Endothelial cell of umbilical vein (primary cell): Measurements from ENCODE around the gene MORN3. TPM values are rescaled to one million over a fixed set of nuclear protein-coding genes. Genes with fewer than 3 reads are reported as not detected.
"Not testable (repeated sequence)": the region's sequence is repeated elsewhere in the genome, so short reads cannot be mapped to it uniquely, and the experiment has no call there.

Experiments used
- BruUV-seq: library from RNA; stranded (reverse); fragments of 400-500 nt; replicated peaks from 2 replicates; lab custom pipeline; 2021; lab: Mats Ljungman, UMichigan
- CTCF ChIA-PET: fragments of 300-600, 350-600 bp; sonication (Branson Sonifier 250); formaldehyde crosslinking; loops from one replicate; lab custom pipeline; 2021; ENCODE audit warnings: antibody characterized with exemption, inconsistent platforms; lab: Charles Lee
- POLR2A ChIA-PET: fragments of 300-600, 350-600 bp; sonication (Branson Sonifier 250); formaldehyde crosslinking; loops from one replicate; lab custom pipeline; 2021; ENCODE audit warnings: antibody characterized with exemption, inconsistent platforms; lab: Charles Lee
- DNase-seq: peaks from one replicate; pipeline ENCODE4 v3.0.0-alpha.2; 2011; ENCODE audit warnings: low read depth, low spot score
- FAIRE-seq: peaks from 2 replicates; lab custom pipeline; 2011; peaks lifted over from hg19 to GRCh38; lab: Jason Lieb, UNC
- H2AFZ ChIP-seq: 2 replicates; pipeline ENCODE4 v1.6.0; 2012; ENCODE audit warnings: low read depth, low read length, control low read depth, inconsistent platforms
- H3K27ac ChIP-seq: 2 replicates; pipeline ENCODE4 v1.5.1; 2011; ENCODE audit warnings: low read depth, mild to moderate bottlenecking, control low read depth, low read length, moderate library complexity; ENCODE audit not compliant: insufficient read depth
- H3K27me3 ChIP-seq, 2 experiments: 2 replicates each; pipeline versions ENCODE4 v1.6.0 to v1.6.1; 2011; ENCODE audit warnings: low read length in 2 of 2, mixed read lengths in 1 of 2; ENCODE audit not compliant: control insufficient read depth in 2 of 2, insufficient read depth in 2 of 2
- H3K36me3 ChIP-seq, 2 experiments: 2 replicates in 1 of 2; 3 replicates in 1 of 2; pipeline ENCODE4 v1.5.1; 2011; ENCODE audit warnings: low read length in 2 of 2, mild to moderate bottlenecking in 1 of 2, moderate library complexity in 1 of 2; ENCODE audit not compliant: control insufficient read depth in 2 of 2, insufficient read depth in 2 of 2; ENCODE audit errors: extremely low read depth in 1 of 2
- H3K4me1 ChIP-seq: 3 replicates; pipeline ENCODE4 v1.5.1; 2011; ENCODE audit warnings: mild to moderate bottlenecking, low read length; ENCODE audit not compliant: control insufficient read depth, insufficient read depth; ENCODE audit errors: extremely low read depth
- H3K4me2 ChIP-seq: 2 replicates; pipeline ENCODE4 v1.6.1; 2011; ENCODE audit warnings: low read length, control low read depth, mixed read lengths; ENCODE audit not compliant: insufficient read depth
- H3K4me3 ChIP-seq, 3 experiments: fragments of 200-600 bp in 1 of 3; sonication (generic), shearing (Covaris generic) in 1 of 3; replicated peaks in 1 of 3; 2 replicates each; pipeline ENCODE4 v1.5.1; 2011 to 2016; ENCODE audit warnings: control low read depth in 3 of 3, low read length in 3 of 3, mild to moderate bottlenecking in 2 of 3, inconsistent platforms in 1 of 3, low read depth in 1 of 3, moderate library complexity in 1 of 3; ENCODE audit not compliant: insufficient read depth in 1 of 3
- H3K79me2 ChIP-seq: 2 replicates; pipeline ENCODE4 v1.6.0; 2012; ENCODE audit warnings: low read length, inconsistent platforms; ENCODE audit not compliant: control insufficient read depth, insufficient read depth
- H3K9ac ChIP-seq: replicated peaks from 2 replicates; pipeline ENCODE3; 2011; ENCODE audit warnings: low read length, control low read depth; ENCODE audit not compliant: insufficient read depth; ENCODE audit errors: extremely low read depth
- H3K9me1 ChIP-seq: replicated peaks from 3 replicates; pipeline ENCODE4 v1.6.0; 2011; ENCODE audit warnings: mild to moderate bottlenecking, low read length; ENCODE audit not compliant: control insufficient read depth, insufficient read depth; ENCODE audit errors: extremely low read depth
- H3K9me3 ChIP-seq: replicated peaks from 2 replicates; pipeline ENCODE4 v1.5.1; 2012; ENCODE audit warnings: low read length, inconsistent platforms; ENCODE audit not compliant: control insufficient read depth, insufficient read depth
- H4K20me1 ChIP-seq: replicated peaks from 2 replicates; pipeline ENCODE3; 2011; ENCODE audit warnings: mild to moderate bottlenecking, low read length; ENCODE audit not compliant: control insufficient read depth, insufficient read depth; ENCODE audit errors: extremely low read depth
- EZH2 ChIP-seq: IDR thresholded peaks from 2 replicates; pipeline ENCODE4 v1.6.1; 2012; ENCODE audit warnings: borderline replicate concordance, low read depth, mild to moderate bottlenecking, moderate library complexity, low read length, inconsistent platforms; ENCODE audit not compliant: severe bottlenecking
- FOS ChIP-seq: IDR thresholded peaks from 2 replicates; pipeline ENCODE4 v1.6.1; 2011; ENCODE audit warnings: mild to moderate bottlenecking, low read length, moderate library complexity, borderline replicate concordance; ENCODE audit not compliant: insufficient read depth
- GATA2 ChIP-seq: IDR thresholded peaks from 2 replicates; pipeline ENCODE4 v1.7.0; 2011; ENCODE audit warnings: low read depth, mild to moderate bottlenecking, moderate library complexity, mixed read lengths, low read length; ENCODE audit not compliant: insufficient read length, insufficient read depth
- JUN ChIP-seq: IDR thresholded peaks from 2 replicates; pipeline ENCODE4 v1.6.1; 2011; ENCODE audit warnings: borderline replicate concordance, low read depth; ENCODE audit not compliant: insufficient read length, insufficient read depth
- MYC ChIP-seq: IDR thresholded peaks from one replicate; pipeline ENCODE4 v1.6.1; 2011; ENCODE audit warnings: mild to moderate bottlenecking, low read depth, low read length
- POLR2A ChIP-seq: IDR thresholded peaks from 2 replicates; pipeline ENCODE4 v1.6.1; 2012; ENCODE audit warnings: low read depth, mild to moderate bottlenecking, control low read depth, low read length
- POLR2AphosphoS5 ChIP-seq: IDR thresholded peaks from 2 replicates; pipeline ENCODE4 v1.6.1; 2012; ENCODE audit warnings: low read depth, mild to moderate bottlenecking, control low read depth, low read length, moderate library complexity; ENCODE audit not compliant: insufficient read depth
- dilution Hi-C: fragments of 300-500 bp; cut with MboI; formaldehyde crosslinking; loops from one replicate; pipeline ENCODE4 v1.15.0; 2019; ENCODE audit warnings: low sequenced_read_pairs; ENCODE audit not compliant: extremely low pct_ligation_motif_present
- intact Hi-C: fragments of 100-400 bp; cut with micrococcal nuclease; formaldehyde crosslinking; loops from one replicate; pipeline ENCODE4 v1.10.0; 2022
- polyA plus RNA-seq, 4 experiments: library from polyadenylated mRNA; depleted of rRNA in 3 of 4; stranded (reverse) in 3 of 4; unstranded in 1 of 4; fragments of >200 nt; gene quantifications; 2 replicates each; pipeline versions ENCODE4 v1.2.1 to v1.2.3, GENCODE V29; 2011 to 2012; ENCODE audit warnings: missing spikeins in 1 of 4
- total RNA-seq: library from RNA; stranded (reverse); gene quantifications from 2 replicates; pipeline ENCODE4 v1.2.3, GENCODE V29; 2021
- TF ChIP-seq, protein P1 (sequence below): IDR thresholded peaks from 2 replicates; pipeline ENCODE4 v1.6.1; 2011; ENCODE audit not compliant: insufficient read depth, insufficient read length
- TF ChIP-seq, protein P2 (sequence below), 2 donors: IDR thresholded peaks; 1 replicate in 1 of 2; 2 replicates in 1 of 2; pipeline ENCODE4 v1.5.1; 2011; ENCODE audit warnings: low read length in 2 of 2, mild to moderate bottlenecking in 2 of 2, moderate library complexity in 2 of 2, control low read depth in 1 of 2, inconsistent platforms in 1 of 2, low read depth in 1 of 2; ENCODE audit not compliant: insufficient read depth in 1 of 2; ENCODE audit errors: extremely low read depth in 1 of 2

Gene MORN3
- total and polyA plus RNA-seq, 2 donors (not counting 3 experiments of a cell fraction or from before 2014, with no cell fraction given): 0.66 to 0.73 TPM

DNA sequence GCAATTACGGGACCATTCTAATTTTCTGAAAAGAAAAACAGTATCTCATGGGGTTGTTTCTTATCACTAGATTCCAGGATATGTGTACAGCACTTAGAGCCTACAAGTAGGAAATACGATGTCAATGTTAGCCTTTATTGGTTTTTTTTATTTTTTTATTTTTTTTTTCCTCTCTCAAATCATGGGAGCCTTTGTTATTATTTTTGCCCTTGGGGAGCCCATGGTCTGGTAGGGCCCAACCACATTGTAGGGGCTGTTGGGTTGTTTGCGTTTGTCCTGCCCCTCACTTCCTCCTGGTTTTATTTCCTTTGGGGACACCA, 5.9 kb downstream of the MORN3 start:
- no peak overlapping the region for H3K4me3 ChIP-seq
- H3K27me3 ChIP-seq: no peaks in the 10 kb centered on the region
- BruUV-seq: no TSS peak
- no peaks in the 10 kb centered on the region for H3K9me1 ChIP-seq
- H3K4me2 ChIP-seq: peak overlapping the region; percentile 56
- DNase-seq (no peak), FAIRE-seq (no peak)
- POLR2A ChIA-PET: no interaction called here
- no peaks in the 10 kb centered on the region for H3K9me3 ChIP-seq
- H3K27ac ChIP-seq: peak overlapping the region; percentile 48
- peaks cover 19% of the 10 kb centered on the region for H3K4me1 ChIP-seq
- no peaks in the 10 kb centered on the region for H4K20me1 ChIP-seq
- intact Hi-C loops (no loop called here), dilution Hi-C loops (no loop called here)
- no peaks in the 10 kb centered on the region for H3K79me2 ChIP-seq
- CTCF ChIA-PET: interaction anchor here (1.0 to 1.3 kb wide), 2 partner anchors 37 to 111 kb away, joined by 6 to 17 read pairs; partner anchors contain the start of gene ORAI1
- peak overlapping the region; percentile 34 for H3K9ac ChIP-seq
- TF ChIP-seq, protein P1, sequence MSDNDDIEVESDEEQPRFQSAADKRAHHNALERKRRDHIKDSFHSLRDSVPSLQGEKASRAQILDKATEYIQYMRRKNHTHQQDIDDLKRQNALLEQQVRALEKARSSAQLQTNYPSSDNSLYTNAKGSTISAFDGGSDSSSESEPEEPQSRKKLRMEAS: no peak
- TF ChIP-seq EZH2 (no peak), POLR2AphosphoS5 (no peak), GATA2 (no peak), FOS (no peak), POLR2A (no peak), JUN (no peak), MYC (no peak)
- TF ChIP-seq, protein P2, sequence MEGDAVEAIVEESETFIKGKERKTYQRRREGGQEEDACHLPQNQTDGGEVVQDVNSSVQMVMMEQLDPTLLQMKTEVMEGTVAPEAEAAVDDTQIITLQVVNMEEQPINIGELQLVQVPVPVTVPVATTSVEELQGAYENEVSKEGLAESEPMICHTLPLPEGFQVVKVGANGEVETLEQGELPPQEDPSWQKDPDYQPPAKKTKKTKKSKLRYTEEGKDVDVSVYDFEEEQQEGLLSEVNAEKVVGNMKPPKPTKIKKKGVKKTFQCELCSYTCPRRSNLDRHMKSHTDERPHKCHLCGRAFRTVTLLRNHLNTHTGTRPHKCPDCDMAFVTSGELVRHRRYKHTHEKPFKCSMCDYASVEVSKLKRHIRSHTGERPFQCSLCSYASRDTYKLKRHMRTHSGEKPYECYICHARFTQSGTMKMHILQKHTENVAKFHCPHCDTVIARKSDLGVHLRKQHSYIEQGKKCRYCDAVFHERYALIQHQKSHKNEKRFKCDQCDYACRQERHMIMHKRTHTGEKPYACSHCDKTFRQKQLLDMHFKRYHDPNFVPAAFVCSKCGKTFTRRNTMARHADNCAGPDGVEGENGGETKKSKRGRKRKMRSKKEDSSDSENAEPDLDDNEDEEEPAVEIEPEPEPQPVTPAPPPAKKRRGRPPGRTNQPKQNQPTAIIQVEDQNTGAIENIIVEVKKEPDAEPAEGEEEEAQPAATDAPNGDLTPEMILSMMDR (IDR thresholded peaks at IDR 0.05; ENCODE audit: extremely low read depth in 1 of 2, insufficient read depth in 1 of 2, low read depth in 1 of 2, low read length in 2 of 2): no peak
- no peaks in the 10 kb centered on the region for H3K36me3 ChIP-seq
- H2AFZ ChIP-seq: peak overlapping the region; percentile 8

DNA sequence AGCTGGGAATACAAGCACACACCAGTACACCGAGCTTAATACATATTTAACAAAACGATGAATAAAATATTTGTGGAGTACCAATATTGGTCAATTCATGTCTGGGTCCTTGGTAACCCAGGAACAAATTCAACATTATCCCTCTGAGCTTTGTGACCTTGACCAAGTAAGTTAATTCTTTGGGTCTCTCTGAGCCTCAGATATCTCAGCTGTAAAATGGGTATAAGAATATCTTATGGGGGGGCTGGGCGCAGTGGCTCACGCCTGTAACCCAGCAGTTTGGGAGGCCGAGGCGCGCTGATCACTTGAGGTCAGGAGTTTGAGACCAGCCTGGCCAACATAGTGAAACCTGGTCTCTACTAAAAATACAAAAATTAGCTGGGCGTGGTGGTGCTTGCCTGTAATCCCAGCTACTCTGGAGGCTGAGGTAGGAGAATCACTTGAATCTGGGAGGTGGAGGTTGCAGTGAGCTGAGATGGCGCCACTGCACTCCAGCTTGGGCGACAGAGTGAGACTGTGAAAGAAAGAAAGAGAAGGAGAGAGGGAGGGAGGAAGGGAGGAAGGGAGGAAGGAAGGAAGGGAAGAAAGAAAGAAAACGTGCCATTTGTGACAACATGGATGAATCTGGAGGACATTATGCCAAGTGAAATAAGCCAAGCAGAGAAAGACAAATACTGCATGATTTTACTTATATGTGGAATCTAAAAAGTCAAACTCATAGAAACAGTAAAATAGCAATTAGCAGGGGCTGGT, 7.9 kb downstream of the MORN3 start:
- DNase-seq, H3K9me3 ChIP-seq, BruUV-seq, H3K79me2 ChIP-seq, dilution Hi-C loops, H4K20me1 ChIP-seq, POLR2A ChIA-PET, intact Hi-C loops, H2AFZ ChIP-seq, H3K27me3 ChIP-seq, H3K27ac ChIP-seq, H3K4me2 ChIP-seq, H3K9ac ChIP-seq, FAIRE-seq, H3K9me1 ChIP-seq, H3K36me3 ChIP-seq, H3K4me3 ChIP-seq: not testable (repeated sequence)
- H3K4me1 ChIP-seq: peaks cover 21% of the 10 kb centered on the region
- CTCF ChIA-PET: interaction anchor here (0.8 to 1.6 kb wide), 4 partner anchors 7 to 109 kb away, joined by 3 to 6 read pairs (median 4); partner anchors contain the start of gene ORAI1
